Lung (tissue), 12 donors: ENCODE results near the gene TULP3. TPM values are rescaled to one million over a fixed set of nuclear protein-coding genes. Genes with fewer than 3 reads are reported as not detected.

ENCODE experiments used
- ATAC-seq: fragments of 200-7000 bp; cut with Tn5 transposase; one replicate; pipeline ENCODE4 v1.9.1; 2020; ENCODE audit warnings: moderate number of reproducible peaks; ENCODE audit not compliant: insufficient read depth, low FRiP score
- DNase-seq, 3 donors: peaks; one replicate each; pipeline ENCODE4 v3.0.0-alpha.2; 2013 to 2017
- H3K27ac ChIP-seq, 2 donors: one replicate each; pipeline ENCODE4 v1.5.1; 2013; ENCODE audit warnings: mild to moderate bottlenecking in 2 of 2, moderate library complexity in 2 of 2, control low read depth in 1 of 2, inconsistent platforms in 1 of 2, low read depth in 1 of 2, low read length in 1 of 2
- H3K27me3 ChIP-seq, 3 donors: one replicate each; pipeline ENCODE4 v1.5.1; 2013; ENCODE audit warnings: low read length in 2 of 3; ENCODE audit not compliant: control insufficient read depth in 3 of 3, insufficient read depth in 3 of 3
- H3K36me3 ChIP-seq, 4 donors: one replicate each; pipeline ENCODE4 v1.5.1; 2013; ENCODE audit warnings: low read length in 4 of 4, mild to moderate bottlenecking in 1 of 4, moderate library complexity in 1 of 4; ENCODE audit not compliant: control insufficient read depth in 4 of 4, insufficient read depth in 4 of 4
- H3K4me1 ChIP-seq, 5 donors: one replicate each; pipeline ENCODE4 v1.5.1; 2013; ENCODE audit warnings: low read length in 5 of 5, mild to moderate bottlenecking in 2 of 5, moderate library complexity in 1 of 5; ENCODE audit not compliant: control insufficient read depth in 5 of 5, insufficient read depth in 5 of 5
- H3K4me3 ChIP-seq: one replicate; pipeline ENCODE4 v1.5.1; 2013; ENCODE audit warnings: mild to moderate bottlenecking, control low read depth, moderate library complexity
- H3K9ac ChIP-seq, 2 donors: one replicate each; pipeline ENCODE4 v1.5.1; 2013; ENCODE audit warnings: low read length in 2 of 2, control low read depth in 1 of 2; ENCODE audit not compliant: insufficient read depth in 1 of 2
- H3K9me3 ChIP-seq, 4 donors: one replicate each; pipeline ENCODE4 v1.5.1; 2013; ENCODE audit warnings: low read length in 3 of 4, mild to moderate bottlenecking in 1 of 4, moderate library complexity in 1 of 4; ENCODE audit not compliant: control insufficient read depth in 4 of 4, insufficient read depth in 3 of 4
- CTCF ChIP-seq: IDR thresholded peaks from 2 replicates; pipeline ENCODE4 v1.5.1; 2012; ENCODE audit warnings: mild to moderate bottlenecking; ENCODE audit errors: control extremely low read depth, extremely low read depth
- WGBS, 2 donors: extraction: QIAGEN DNeasy Blood & Tissue Kit; methylation state at CpG; one replicate each; pipeline ENCODE4 v1.1.7; 2013; 5-methylcytosine and 5-hydroxymethylcytosine counted together
- polyA plus RNA-seq, 2 donors: library from polyadenylated mRNA; stranded (reverse); fragments of 200-250 nt; gene quantifications; one replicate each; pipeline ENCODE4 v1.2.1, GENCODE V29; 2013
- total RNA-seq, 2 donors: library from RNA; depleted of rRNA in 1 of 2; stranded (reverse); fragments of >200 nt in 1 of 2; gene quantifications; one replicate each; pipeline ENCODE4 v1.2.1, GENCODE V29; 2014 to 2021
- donor health status: control.
- donor health status: control.
- donor health status: Bipolar disorder and iron deficiency.
- donor health status: healthy.
- donor health status: DM: yes; HTN: yes; CAD: no.

TULP3 gene
- total and polyA plus RNA-seq, 4 donors: 7.4 to 30.7 (median 13.2) TPM

- ATAC-seq: no peak
- no peaks in the 10 kb centered on the region for H3K9me3 ChIP-seq
- no peak for DNase-seq
- peaks cover 0 to 10% (median 0%) of the 10 kb centered on the region in 4 donors for H3K36me3 ChIP-seq
- H3K27ac ChIP-seq: no peak overlapping the region
- H3K27me3 ChIP-seq: no peaks in the 10 kb centered on the region
- peaks cover 0 to 9% (median 0%) of the 10 kb centered on the region in 5 donors for H3K4me1 ChIP-seq
- WGBS, 2 donors: 59 to 73% methylated on average over 5 of the region's 5 CpGs
- no peak for TF ChIP-seq CTCF
- no peak overlapping the region for H3K4me3 ChIP-seq
- H3K9ac ChIP-seq: no peak overlapping the region
Measured at GRCh38 chr12:2984249-2984648, 93.6 kb downstream of the TULP3 start.

- Histone ChIP-seq H3K4me1 (peaks cover 0 to 9% (median 0%) of the 10 kb centered on the region in 5 donors), H3K4me3 (no peak overlapping the region), H3K27me3 (no peaks in the 10 kb centered on the region), H3K36me3 (peaks cover 0 to 9% (median 0%) of the 10 kb centered on the region in 4 donors), H3K9ac (no peak overlapping the region), H3K27ac (no peak overlapping the region), H3K9me3 (no peaks in the 10 kb centered on the region)
- TF ChIP-seq CTCF: no peak
- DNase-seq (no peak), ATAC-seq (no peak)
- 97 to 100% methylated on average over 1 of the region's 1 CpG for whole genome bisulfite sequencing, 2 donors
Measured at GRCh38 chr12:2984698-2985097, 94.0 kb downstream of the TULP3 start.

GRCh38 chr12:2986876-2987275 is 96.2 kb downstream of the TULP3 start:
- WGBS, 2 donors: 74% methylated on average over 3 of the region's 3 CpGs
- TF ChIP-seq CTCF: no peak
- no peak overlapping the region for H3K27ac ChIP-seq
- no peaks in the 10 kb centered on the region for H3K27me3 ChIP-seq
- no peaks in the 10 kb centered on the region for H3K9me3 ChIP-seq
- DNase-seq: no peak
- H3K4me3 ChIP-seq: no peak overlapping the region
- H3K4me1 ChIP-seq: peaks cover 0 to 9% (median 0%) of the 10 kb centered on the region in 5 donors
- no peak for ATAC-seq
- H3K9ac ChIP-seq: no peak overlapping the region
- peaks cover 0 to 4% (median 0%) of the 10 kb centered on the region in 4 donors for H3K36me3 ChIP-seq

- 93 to 96% methylated on average over 5 of the region's 5 CpGs for WGBS, 2 donors
- TF ChIP-seq CTCF: no peak
- Histone ChIP-seq H3K27ac (no peak overlapping the region), H3K4me1 (peaks cover 0 to 4% (median 0%) of the 10 kb centered on the region in 5 donors), H3K9me3 (no peaks in the 10 kb centered on the region), H3K36me3 (peaks cover 0 to 4% (median 0%) of the 10 kb centered on the region in 4 donors), H3K4me3 (no peak overlapping the region), H3K27me3 (no peaks in the 10 kb centered on the region), H3K9ac (no peak overlapping the region)
- ATAC-seq (no peak), DNase-seq (no peak)
Measured at GRCh38 chr12:2988494-2988893, 97.8 kb downstream of the TULP3 start.
